Fibroblast of peridontal ligament (primary cell): ENCODE measurements around the gene ADGRG1.

Experiments
- DNase-seq: peaks from one replicate; pipeline ENCODE4 v3.0.0-alpha.2; 2010; ENCODE audit errors: extremely low read depth

The ADGRG1 gene

DNA sequence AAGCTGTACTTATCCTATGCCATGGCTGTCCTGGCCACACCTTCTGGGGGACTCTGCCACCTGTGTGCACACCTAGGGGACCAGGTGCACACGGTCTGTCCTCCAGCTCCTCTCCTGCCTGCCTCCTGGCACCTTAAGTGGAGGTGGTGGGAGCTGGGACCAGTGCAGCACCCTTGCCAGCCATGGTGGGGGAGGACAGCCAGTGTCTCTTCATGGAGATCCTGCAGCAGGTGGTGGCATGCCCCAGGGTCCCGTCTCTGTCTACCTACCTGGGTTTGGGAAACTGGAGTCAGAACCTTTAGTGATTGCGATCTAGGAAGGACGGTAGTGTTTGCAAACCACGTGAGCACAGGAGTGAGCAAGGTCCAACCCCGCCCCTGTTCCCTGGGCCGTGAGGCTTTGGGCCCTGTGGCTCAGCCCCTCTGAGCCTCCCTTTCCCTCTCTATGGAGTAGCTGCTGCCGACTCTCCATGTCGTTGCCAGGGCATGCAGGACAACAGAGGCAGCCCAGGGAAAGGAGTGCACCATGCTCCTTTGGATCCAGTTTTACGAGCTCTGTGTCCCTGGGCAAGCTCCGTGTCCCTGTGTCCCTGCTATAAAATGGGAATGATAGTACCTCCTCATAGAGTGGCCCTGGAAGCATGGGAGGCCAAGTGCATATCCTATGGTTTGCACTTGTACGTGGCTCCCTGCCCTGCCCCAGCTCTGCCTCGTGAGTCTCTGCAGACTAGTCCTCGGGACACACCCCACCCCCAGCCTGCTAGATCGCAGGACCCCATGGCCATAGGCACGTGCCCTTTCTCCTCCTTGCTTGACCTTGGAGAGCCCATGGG is 7.1 kb downstream of the ADGRG1 start:
- no peak for DNase-seq

GRCh38 chr16:57636184-57636583 is 7.8 kb downstream of the ADGRG1 start:
- DNase-seq: no peak

DNA sequence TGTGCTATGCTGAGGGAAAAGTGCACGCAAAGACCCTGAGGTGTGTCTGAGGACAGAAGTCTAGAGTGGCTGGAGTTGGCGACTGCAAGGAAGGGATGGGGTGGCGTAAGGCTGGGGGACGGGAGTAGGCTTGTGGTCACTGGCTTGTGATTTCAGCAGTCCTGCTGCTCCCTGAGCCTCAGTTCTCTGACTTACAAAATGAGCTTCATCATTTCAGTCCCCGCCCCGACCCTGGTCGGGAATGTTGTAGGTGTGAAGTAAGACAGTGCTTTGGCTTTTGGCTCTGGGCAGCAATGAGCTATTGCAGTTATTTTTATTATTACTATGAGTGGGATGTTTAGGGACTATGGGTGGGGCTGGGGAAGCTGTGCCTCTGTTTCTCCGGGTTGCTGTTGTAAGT is 8.6 kb downstream of the ADGRG1 start:
- DNase-seq: no peak

- no peak for DNase-seq
Observed at GRCh38 chr16:57637424-57637823, 9.0 kb downstream of the ADGRG1 start.

DNA sequence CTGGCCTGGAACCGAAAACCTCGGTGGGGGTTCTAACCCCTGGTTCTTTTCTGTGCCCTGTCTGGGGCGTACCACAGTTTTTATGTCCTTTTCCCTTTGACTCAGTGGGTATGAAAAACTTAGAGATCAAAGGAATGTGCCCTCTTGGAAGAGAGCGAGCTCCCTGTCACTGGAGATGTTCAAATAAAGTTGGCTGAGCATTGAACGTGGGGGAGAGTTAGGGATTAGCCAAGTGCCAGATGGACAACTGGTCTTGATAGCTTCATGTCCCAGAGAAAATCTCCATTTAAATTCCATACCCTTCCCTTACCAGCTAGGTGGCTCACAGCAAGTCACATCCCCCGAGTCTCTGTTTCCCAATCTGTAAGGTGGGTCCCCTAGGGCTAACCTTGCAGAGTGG is 9.5 kb downstream of the ADGRG1 start:
- DNase-seq: no peak

DNA sequence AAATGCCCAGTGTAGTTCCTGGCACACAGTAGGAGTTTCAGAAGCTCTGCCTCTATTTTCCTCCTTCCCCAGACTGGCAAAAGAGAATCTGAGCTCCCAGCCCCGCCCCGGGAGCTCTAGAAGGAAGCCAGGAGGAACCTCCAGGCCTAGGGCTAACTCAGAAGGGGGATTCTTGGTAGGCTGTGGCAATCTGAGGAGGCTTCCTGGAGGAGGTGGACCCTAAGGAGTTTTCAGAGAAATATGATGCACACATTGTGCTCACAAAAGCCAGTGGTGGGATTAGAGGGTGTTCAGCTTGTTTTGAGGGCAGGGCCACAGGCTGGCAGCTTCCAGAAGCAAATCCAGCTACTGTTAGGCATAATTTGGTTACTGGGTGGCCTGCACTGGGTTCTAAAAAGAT is 10.0 kb downstream of the ADGRG1 start:
- no peak for DNase-seq

DNA sequence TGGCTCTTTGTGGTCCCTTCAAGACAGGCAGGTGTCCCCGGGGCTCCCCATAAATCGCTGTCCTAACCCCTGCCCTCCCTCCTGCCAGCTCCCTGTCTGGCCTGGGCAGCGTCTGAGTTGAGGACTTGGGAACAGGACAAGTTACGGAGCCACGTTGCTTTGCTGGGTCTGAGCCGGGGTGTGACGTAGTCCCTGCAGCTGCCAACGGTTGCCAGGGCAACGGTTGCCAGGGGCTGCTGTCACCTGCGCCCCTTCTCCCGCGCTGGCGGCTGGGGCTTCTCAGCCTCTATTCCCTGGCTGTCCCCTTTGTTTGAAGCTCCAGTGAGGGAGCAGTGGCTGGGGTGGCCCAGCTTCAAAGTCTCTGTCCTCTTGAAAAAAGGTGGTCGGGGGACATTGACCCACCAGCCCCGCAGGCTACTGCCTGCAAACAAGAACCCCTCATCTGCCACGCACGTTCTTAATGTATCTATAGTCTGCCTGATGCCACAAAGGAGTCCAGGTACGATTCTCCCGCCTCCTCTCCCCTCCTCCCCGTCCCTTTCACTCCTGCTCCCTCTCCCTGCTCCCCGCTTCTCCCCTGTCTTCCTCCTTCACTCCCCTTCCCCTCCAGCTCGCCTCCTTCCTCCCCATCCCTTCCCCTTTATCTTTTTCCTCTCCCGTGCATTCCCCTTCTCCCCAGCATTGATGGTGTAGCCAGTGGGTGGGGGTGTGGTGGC is 10.9 kb downstream of the ADGRG1 start:
- peak; percentile 31 for DNase-seq

GRCh38 chr16:57640185-57640584 is 11.8 kb downstream of the ADGRG1 start:
- DNase-seq: no peak

DNA sequence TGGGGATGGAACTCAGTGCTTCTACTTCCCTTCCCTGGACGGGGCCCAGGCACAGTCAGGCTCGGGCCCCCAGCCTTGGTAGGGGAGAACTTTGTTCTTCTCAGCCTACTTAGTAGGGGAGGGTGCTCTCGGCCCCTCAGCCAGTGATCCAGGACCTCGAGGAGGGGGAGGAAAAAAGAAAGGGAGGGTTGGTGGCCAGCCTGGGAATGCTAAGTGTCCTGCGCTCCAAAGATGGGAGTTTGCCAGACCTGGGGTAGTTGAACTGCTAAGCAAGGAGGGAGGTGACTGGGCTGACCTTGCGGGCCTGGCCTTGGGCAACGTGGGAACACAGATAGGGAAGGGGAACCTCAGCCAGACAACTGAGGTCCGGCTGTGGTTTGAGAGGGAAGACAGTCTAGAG is 12.2 kb downstream of the ADGRG1 start:
- DNase-seq: no peak

GRCh38 chr16:57642160-57643135 is 14.0 kb downstream of the ADGRG1 start:
- DNase-seq: no peak

DNA sequence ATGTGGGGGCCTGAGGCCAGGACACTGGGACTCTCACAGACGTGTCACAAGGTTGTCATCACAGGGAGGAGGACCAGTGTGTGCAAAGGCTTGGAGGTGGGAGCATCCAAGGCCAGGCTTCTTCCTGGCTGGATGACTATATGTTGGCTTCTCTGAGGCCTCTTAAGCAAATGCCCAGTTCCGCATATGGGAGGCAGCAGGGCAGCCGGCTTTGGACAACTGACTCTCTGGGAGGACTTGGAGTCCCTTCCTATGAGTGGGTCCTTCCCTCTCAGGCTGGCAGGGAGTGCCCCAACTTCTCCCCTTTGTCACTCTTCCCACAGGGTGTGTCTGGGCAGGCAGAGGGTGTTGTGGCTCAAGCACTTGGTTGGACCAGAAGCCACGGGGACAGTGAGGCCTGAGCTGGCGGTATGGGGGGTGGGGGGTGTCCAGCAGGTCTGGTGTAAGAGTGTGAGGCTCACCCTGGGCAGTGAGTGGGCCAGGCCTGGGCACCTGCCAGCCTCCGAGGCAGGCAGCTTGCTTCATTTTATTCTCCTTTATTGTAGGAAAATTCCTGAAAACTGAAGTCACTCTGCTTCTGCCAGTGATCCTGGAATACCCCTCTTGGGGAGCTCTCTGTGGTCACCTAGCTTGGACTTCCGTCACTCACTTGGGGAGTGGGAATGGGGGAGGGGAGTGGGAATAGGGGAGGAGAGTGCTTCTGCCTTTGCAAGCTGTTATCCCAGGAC is 14.9 kb downstream of the ADGRG1 start:
- DNase-seq: peak; percentile 51

DNA sequence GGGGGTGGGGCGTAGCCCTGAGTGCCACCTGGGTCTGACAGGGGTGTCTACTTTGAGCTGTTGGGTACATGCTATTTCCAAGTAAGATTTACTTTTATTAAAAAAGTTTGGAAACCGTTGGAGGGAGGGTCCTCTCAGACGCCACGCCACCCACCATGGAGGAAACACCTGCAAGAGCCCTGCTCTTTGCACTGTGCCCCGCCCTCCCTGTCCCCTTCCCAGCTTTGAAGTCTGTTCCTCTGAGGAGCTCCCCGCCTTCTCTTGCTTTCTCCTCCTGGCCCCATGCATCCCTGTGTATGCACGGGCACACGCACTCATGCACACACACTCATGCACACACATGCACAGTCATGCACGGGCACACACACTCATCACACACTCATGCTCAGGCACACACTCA is 15.5 kb downstream of the ADGRG1 start:
- no peak for DNase-seq

GRCh38 chr16:57644383-57645014 is 16.1 kb downstream of the ADGRG1 start:
- DNase-seq: no peak

- DNase-seq: no peak
Observed at GRCh38 chr16:57645169-57645568, 16.7 kb downstream of the ADGRG1 start.

DNA sequence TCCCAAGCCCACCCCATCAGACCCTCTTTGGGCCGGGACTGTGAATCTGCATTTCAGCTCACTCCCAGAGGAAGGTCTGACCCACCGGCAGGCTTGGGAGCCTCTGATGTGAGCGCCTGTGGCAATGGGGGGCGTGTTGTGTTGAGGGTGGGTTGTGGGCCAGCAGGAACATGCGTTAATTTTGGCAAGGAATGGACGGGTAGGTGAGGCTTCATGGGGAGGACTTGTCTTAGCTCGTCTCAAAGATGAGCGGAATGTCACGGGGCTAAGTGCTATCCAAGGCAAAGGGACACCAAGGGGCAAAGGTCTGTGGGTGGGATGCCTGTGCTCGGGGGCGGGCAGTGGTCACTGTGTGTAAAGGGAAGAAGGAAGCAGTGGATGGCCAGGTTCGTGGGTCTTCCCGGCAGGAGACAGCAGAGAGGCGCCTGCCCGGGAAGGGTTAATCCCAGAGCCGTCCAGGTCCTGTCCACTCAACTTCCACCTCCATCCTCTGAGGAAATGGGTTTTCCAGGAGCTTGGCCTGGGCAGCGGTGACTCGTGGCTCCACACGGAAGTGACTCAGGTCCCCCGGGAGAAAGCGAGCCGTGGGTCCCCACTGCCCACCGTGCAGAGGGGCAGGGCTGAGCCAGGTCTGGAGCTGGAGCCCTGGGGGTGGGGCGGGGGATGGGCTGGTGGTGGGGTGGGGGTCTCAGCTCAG is 17.4 kb downstream of the ADGRG1 start:
- no peak for DNase-seq

DNA sequence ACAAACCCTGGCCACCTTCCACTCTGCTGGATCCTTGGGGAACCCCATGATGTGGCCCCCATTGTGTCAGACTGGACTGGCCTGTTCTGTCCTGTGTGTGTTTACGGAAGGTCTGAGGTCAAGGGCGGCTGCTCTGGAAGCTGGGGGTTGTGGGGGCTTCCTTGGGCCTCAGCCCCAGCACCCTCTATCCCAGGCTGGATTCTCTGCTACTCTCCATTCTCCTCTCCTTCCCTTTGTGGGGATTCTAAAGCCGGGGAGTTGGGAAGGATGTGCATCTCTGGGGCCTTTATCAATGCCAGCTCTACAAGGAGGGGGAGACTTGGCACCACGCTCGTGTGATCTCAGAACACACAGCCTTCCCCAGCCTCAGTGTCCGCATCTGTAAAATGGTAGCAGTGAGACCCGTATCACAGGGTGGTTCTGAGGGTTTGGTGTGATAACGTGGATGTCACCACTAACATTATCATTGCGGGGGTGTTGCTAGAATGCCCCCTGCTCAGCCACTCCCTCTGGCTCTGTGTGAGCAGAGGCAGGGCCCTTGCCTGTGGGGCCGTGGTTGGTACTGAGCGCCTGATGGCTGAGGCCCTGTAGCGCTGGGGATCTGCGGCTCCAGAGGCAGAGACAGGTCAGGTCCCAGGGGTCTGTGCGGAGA is 18.1 kb downstream of the ADGRG1 start:
- no peak for DNase-seq

- DNase-seq: no peak
Observed at GRCh38 chr16:57647136-57647875, 18.9 kb downstream of the ADGRG1 start.

GRCh38 chr16:57648125-57648524 is 19.7 kb downstream of the ADGRG1 start:
- no peak for DNase-seq
